HepG2 (cell line): ENCODE measurements around the gene SRPRA. TPM values are rescaled to one million over a fixed set of nuclear protein-coding genes. Genes with fewer than 3 reads are reported as not detected.

ENCODE experiments used
- BORCS8-MEF2B ChIP-seq: sonication (generic); formaldehyde crosslinking; IDR thresholded peaks from 2 replicates; pipeline ENCODE4 v1.8.0; 2022; ENCODE audit warnings: mild to moderate bottlenecking, missing genetic modification reagents
- CBX1 ChIP-seq: IDR thresholded peaks from one replicate; pipeline ENCODE4 v1.6.1; 2016; ENCODE audit warnings: antibody characterized with exemption, low read depth
- GABPB1 ChIP-seq: IDR thresholded peaks from 2 replicates; pipeline ENCODE4 v1.6.1; 2016; ENCODE audit warnings: mild to moderate bottlenecking, missing genetic modification reagents, moderate library complexity, missing compliant biosample characterization
- GATAD1 ChIP-seq: IDR thresholded peaks from 2 replicates; pipeline ENCODE4 v1.6.1; 2016; ENCODE audit warnings: missing genetic modification reagents, missing compliant biosample characterization
- JARID2 ChIP-seq: sonication (generic); formaldehyde crosslinking; IDR thresholded peaks from 2 replicates; pipeline ENCODE4 v1.8.1; 2023; ENCODE audit warnings: missing genetic modification reagents, inconsistent platforms; ENCODE audit not compliant: insufficient replicate concordance
- NAIF1 ChIP-seq: sonication (generic); formaldehyde crosslinking; IDR thresholded peaks from 2 replicates; pipeline ENCODE4 v1.5.0; 2020; ENCODE audit warnings: mild to moderate bottlenecking, missing genetic modification reagents, borderline replicate concordance
- PHF21A ChIP-seq: sonication (generic); formaldehyde crosslinking; IDR thresholded peaks from 2 replicates; pipeline ENCODE4 v1.5.0; 2020; ENCODE audit warnings: mild to moderate bottlenecking, missing genetic modification reagents
- RAD51 ChIP-seq: fragments of 450-650 bp; IDR thresholded peaks from 2 replicates; pipeline ENCODE4 v1.6.1; 2016; ENCODE audit warnings: borderline replicate concordance
- SATB2 ChIP-seq: sonication (generic); formaldehyde crosslinking; IDR thresholded peaks from 2 replicates; pipeline ENCODE4 v1.5.0; 2020; ENCODE audit warnings: missing genetic modification reagents
- SCMH1 ChIP-seq: sonication (generic); formaldehyde crosslinking; IDR thresholded peaks from 2 replicates; pipeline ENCODE4 v1.9.0; 2021; ENCODE audit warnings: missing genetic modification reagents, mild to moderate bottlenecking, borderline replicate concordance
- SP5 ChIP-seq: IDR thresholded peaks from 2 replicates; pipeline ENCODE4 v1.6.1; 2016; ENCODE audit warnings: low read depth, borderline replicate concordance
- ZBTB38 ChIP-seq: sonication (generic); formaldehyde crosslinking; IDR thresholded peaks from 2 replicates; pipeline ENCODE4 v1.5.1; 2020; ENCODE audit warnings: mild to moderate bottlenecking, missing genetic modification reagents
- ZNF274 ChIP-seq: sonication (generic); formaldehyde crosslinking; IDR thresholded peaks from 2 replicates; pipeline ENCODE4 v1.5.1; 2020; ENCODE audit warnings: mild to moderate bottlenecking, missing genetic modification reagents
- ZNF354B ChIP-seq: sonication (generic); formaldehyde crosslinking; IDR thresholded peaks from 2 replicates; pipeline ENCODE4 v1.8.0; 2022; ENCODE audit warnings: mild to moderate bottlenecking, missing genetic modification reagents
- ZNF737 ChIP-seq: sonication (generic); formaldehyde crosslinking; IDR thresholded peaks from 2 replicates; pipeline ENCODE4 v1.5.0; 2020; ENCODE audit warnings: missing genetic modification reagents, mild to moderate bottlenecking, borderline replicate concordance
- ZSCAN21 ChIP-seq: sonication (generic); formaldehyde crosslinking; IDR thresholded peaks from 2 replicates; pipeline ENCODE4 v1.8.0; 2022; ENCODE audit warnings: mild to moderate bottlenecking, missing genetic modification reagents, moderate library complexity, borderline replicate concordance
- polyA plus RNA-seq, 8 experiments: library from polyadenylated mRNA; depleted of rRNA in 3 of 8; stranded (reverse) in 7 of 8; unstranded in 1 of 8; fragments of >200 nt; fragmentation: Illumina TruSeq in 4 of 8; extraction: Trizol in 4 of 8; gene quantifications; 2 replicates each; pipeline versions ENCODE4 v1.2.1 to v1.2.3, GENCODE V29; 2011 to 2016; ENCODE audit warnings: low read depth in 4 of 8, missing spikeins in 1 of 8, mixed read lengths in 1 of 8; ENCODE audit not compliant: insufficient read depth in 1 of 8
- total RNA-seq, 5 experiments: library from RNA; depleted of rRNA; stranded (reverse); fragments of >200 nt; fragmentation: Illumina TruSeq; extraction: Trizol; gene quantifications; 2 replicates each; pipeline ENCODE4 v1.2.3, GENCODE V29; 2016; ENCODE audit warnings: low read depth in 1 of 5
- TF ChIP-seq, protein P1 (sequence below): sonication (generic); formaldehyde crosslinking; IDR thresholded peaks from 2 replicates; pipeline ENCODE4 v1.5.0; 2020; ENCODE audit warnings: missing genetic modification reagents
- TF ChIP-seq, protein P2 (sequence below): sonication (generic); formaldehyde crosslinking; IDR thresholded peaks from 2 replicates; pipeline ENCODE4 v1.5.1; 2020; ENCODE audit warnings: missing genetic modification reagents, mild to moderate bottlenecking, borderline replicate concordance
- TF ChIP-seq, protein P3 (sequence below): sonication (generic); formaldehyde crosslinking; IDR thresholded peaks from 2 replicates; pipeline ENCODE4 v1.4.0; 2020; ENCODE audit warnings: mild to moderate bottlenecking, missing genetic modification reagents, borderline replicate concordance

SRPRA gene
- total and polyA plus RNA-seq, 2 of the 13 experiments (the other 11 are each of a cell fraction or from before 2014, with no cell fraction given), result 27.7 to 64.6 TPM

DNA sequence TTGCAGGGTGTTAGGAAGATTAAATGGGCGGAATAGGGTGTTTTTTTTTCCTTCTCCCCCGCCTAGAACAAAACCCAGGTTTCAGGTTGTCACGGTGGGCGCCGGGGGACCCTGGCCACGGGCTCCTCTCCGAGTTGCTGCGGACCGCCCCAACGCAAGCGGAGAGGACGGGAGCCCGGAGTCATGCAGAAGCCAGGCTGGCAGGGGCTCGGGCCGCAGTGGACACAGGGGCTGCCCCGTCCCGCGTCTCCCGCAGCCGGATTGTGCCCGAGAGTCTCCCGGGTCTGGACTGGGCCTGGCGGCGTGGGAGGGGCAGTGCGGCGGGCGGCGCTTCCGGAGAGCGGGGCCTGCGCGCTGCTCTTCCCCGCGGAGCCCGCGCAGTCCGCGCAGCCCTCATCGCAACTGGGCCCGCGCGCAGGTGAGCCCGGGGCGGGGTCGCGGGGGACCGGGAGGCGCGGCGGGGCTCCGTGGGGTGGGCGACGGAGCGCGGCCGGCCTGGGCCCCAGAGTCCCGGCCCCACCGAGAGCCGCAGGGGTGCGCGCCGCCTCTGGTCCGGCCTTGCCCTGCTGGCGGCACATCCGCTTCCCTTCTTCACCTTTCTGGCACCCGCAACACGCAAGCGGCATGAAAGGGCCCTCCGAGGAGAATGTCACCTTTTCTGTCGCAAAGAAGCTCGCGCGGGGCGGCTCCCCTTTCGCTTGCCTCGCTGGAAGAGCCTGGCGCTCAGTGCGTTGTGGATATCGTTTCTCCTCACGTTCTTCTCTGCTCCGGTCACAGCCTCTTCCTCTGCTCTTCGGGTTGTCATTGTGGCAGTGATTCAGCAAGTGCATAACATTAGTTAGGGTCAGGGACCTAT lies 14.3 kb upstream of the SRPRA start, which contains the start of gene TIRAP (continued):
- TF ChIP-seq, protein P1, sequence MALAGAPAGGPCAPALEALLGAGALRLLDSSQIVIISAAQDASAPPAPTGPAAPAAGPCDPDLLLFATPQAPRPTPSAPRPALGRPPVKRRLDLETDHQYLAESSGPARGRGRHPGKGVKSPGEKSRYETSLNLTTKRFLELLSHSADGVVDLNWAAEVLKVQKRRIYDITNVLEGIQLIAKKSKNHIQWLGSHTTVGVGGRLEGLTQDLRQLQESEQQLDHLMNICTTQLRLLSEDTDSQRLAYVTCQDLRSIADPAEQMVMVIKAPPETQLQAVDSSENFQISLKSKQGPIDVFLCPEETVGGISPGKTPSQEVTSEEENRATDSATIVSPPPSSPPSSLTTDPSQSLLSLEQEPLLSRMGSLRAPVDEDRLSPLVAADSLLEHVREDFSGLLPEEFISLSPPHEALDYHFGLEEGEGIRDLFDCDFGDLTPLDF (CRISPR knock-in tag), result 0 out of 2 replicates have a peak, but pooled peaks have one; percentile 23
- TF ChIP-seq ZBTB38 (no peak; the same call in 1 of the 2 replicates), SCMH1 (CRISPR knock-in tag) (no peak), JARID2 (no peak), CBX1 (no peak), GABPB1 (CRISPR knock-in tag) (peak; percentile 88), RAD51 (no peak), BORCS8-MEF2B (CRISPR knock-in tag) (peak; percentile 57; the same call in 1 of the 2 replicates), SP5 (CRISPR knock-in tag) (peak; percentile 50), PHF21A (peak; percentile 67), ZNF737 (CRISPR knock-in tag) (no peak), ZSCAN21 (CRISPR knock-in tag) (peak; percentile 67; the same call in 1 of the 2 replicates), ZNF354B (CRISPR knock-in tag) (no peak), SATB2 (CRISPR knock-in tag) (no peak), NAIF1 (CRISPR knock-in tag) (peak; percentile 70; the same call in 1 of the 2 replicates), GATAD1 (CRISPR knock-in tag) (peak; percentile 59; the same call in 1 of the 2 replicates), ZNF274 (CRISPR knock-in tag) (0 out of 2 replicates have a peak, but pooled peaks have one; percentile 44)
- TF ChIP-seq, protein P2, sequence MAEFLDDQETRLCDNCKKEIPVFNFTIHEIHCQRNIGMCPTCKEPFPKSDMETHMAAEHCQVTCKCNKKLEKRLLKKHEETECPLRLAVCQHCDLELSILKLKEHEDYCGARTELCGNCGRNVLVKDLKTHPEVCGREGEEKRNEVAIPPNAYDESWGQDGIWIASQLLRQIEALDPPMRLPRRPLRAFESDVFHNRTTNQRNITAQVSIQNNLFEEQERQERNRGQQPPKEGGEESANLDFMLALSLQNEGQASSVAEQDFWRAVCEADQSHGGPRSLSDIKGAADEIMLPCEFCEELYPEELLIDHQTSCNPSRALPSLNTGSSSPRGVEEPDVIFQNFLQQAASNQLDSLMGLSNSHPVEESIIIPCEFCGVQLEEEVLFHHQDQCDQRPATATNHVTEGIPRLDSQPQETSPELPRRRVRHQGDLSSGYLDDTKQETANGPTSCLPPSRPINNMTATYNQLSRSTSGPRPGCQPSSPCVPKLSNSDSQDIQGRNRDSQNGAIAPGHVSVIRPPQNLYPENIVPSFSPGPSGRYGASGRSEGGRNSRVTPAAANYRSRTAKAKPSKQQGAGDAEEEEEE (CRISPR knock-in tag), result no peak
- TF ChIP-seq, protein P3, sequence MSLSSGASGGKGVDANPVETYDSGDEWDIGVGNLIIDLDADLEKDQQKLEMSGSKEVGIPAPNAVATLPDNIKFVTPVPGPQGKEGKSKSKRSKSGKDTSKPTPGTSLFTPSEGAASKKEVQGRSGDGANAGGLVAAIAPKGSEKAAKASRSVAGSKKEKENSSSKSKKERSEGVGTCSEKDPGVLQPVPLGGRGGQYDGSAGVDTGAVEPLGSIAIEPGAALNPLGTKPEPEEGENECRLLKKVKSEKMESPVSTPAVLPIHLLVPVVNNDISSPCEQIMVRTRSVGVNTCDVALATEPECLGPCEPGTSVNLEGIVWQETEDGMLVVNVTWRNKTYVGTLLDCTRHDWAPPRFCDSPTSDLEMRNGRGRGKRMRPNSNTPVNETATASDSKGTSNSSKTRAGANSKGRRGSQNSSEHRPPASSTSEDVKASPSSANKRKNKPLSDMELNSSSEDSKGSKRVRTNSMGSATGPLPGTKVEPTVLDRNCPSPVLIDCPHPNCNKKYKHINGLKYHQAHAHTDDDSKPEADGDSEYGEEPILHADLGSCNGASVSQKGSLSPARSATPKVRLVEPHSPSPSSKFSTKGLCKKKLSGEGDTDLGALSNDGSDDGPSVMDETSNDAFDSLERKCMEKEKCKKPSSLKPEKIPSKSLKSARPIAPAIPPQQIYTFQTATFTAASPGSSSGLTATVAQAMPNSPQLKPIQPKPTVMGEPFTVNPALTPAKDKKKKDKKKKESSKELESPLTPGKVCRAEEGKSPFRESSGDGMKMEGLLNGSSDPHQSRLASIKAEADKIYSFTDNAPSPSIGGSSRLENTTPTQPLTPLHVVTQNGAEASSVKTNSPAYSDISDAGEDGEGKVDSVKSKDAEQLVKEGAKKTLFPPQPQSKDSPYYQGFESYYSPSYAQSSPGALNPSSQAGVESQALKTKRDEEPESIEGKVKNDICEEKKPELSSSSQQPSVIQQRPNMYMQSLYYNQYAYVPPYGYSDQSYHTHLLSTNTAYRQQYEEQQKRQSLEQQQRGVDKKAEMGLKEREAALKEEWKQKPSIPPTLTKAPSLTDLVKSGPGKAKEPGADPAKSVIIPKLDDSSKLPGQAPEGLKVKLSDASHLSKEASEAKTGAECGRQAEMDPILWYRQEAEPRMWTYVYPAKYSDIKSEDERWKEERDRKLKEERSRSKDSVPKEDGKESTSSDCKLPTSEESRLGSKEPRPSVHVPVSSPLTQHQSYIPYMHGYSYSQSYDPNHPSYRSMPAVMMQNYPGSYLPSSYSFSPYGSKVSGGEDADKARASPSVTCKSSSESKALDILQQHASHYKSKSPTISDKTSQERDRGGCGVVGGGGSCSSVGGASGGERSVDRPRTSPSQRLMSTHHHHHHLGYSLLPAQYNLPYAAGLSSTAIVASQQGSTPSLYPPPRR, result 0 out of 2 replicates have a peak, but pooled peaks have one; percentile 47
